H1 (cell line): ENCODE results near the gene PSME3. TPM values are rescaled to one million over a fixed set of nuclear protein-coding genes. Genes with fewer than 3 reads are reported as not detected.

ENCODE experiments used
- CTCF ChIA-PET: fragments of 300-600 bp; sonication (Branson Sonifier 250); formaldehyde crosslinking; loops from one replicate; lab custom pipeline; 2021; ENCODE audit not compliant: partially characterized antibody; lab: Charles Lee
- POLR2A ChIA-PET: fragments of 300-600 bp; sonication (Branson Sonifier 250); formaldehyde crosslinking; loops from one replicate; lab custom pipeline; 2021; ENCODE audit warnings: inconsistent platforms; ENCODE audit not compliant: partially characterized antibody; lab: Charles Lee
- DNase-seq, 2 experiments: peaks; one replicate each; pipeline versions ENCODE4 v3.0.0 to v3.0.0-alpha.2; 2010 to 2022; ENCODE audit warnings: low spot score in 2 of 2, low read depth in 1 of 2, mixed read lengths in 1 of 2
- FAIRE-seq: peaks from 2 replicates; lab custom pipeline; 2011; peaks lifted over from hg19 to GRCh38; lab: Jason Lieb, UNC
- H2AFZ ChIP-seq: 2 replicates; pipeline ENCODE4 v1.8.1; 2012; ENCODE audit warnings: low read length, inconsistent platforms
- H2AK5ac ChIP-seq: 2 replicates; pipeline ENCODE4 v1.6.1; 2013; ENCODE audit warnings: low read depth, low read length
- H2BK120ac ChIP-seq: replicated peaks from 2 replicates; pipeline ENCODE3; 2013; ENCODE audit warnings: low read depth, low read length, inconsistent platforms
- H2BK12ac ChIP-seq: 2 replicates; pipeline ENCODE4 v1.6.1; 2013; ENCODE audit warnings: low read depth, low read length
- H2BK15ac ChIP-seq: 2 replicates; pipeline ENCODE4 v1.6.1; 2013; ENCODE audit warnings: low read length
- H2BK20ac ChIP-seq: 2 replicates; pipeline ENCODE4 v1.6.1; 2013; ENCODE audit warnings: low read length
- H2BK5ac ChIP-seq: 2 replicates; pipeline ENCODE4 v1.6.1; 2013; ENCODE audit warnings: low read depth, low read length
- H3K14ac ChIP-seq: 2 replicates; pipeline ENCODE4 v1.6.1; 2013; ENCODE audit warnings: inconsistent platforms; ENCODE audit not compliant: insufficient read length
- H3K18ac ChIP-seq: 2 replicates; pipeline ENCODE4 v1.6.1; 2013; ENCODE audit warnings: low read length; ENCODE audit errors: extremely low read depth
- H3K23ac ChIP-seq: 2 replicates; pipeline ENCODE4 v1.6.1; 2013; ENCODE audit warnings: inconsistent platforms; ENCODE audit not compliant: insufficient read length
- H3K23me2 ChIP-seq: 2 replicates; pipeline ENCODE4 v1.6.1; 2013; ENCODE audit warnings: low read depth, low read length
- H3K27ac ChIP-seq: 2 replicates; pipeline ENCODE4 v1.6.1; 2011; ENCODE audit warnings: low read depth, low read length, inconsistent platforms
- H3K27me3 ChIP-seq, 4 experiments: replicated peaks in 1 of 4; 1 replicate in 1 of 4; 2 replicates in 3 of 4; pipeline versions ENCODE4 v1.6.1 to v1.8.1; 2011 to 2013; ENCODE audit warnings: low read length in 3 of 4, mild to moderate bottlenecking in 3 of 4, inconsistent platforms in 2 of 4, mixed read lengths in 2 of 4, moderate library complexity in 1 of 4; ENCODE audit not compliant: control insufficient read depth in 3 of 4, insufficient read depth in 3 of 4; ENCODE audit errors: extremely low read depth in 1 of 4
- H3K36me3 ChIP-seq, 4 experiments: 2 replicates each; pipeline versions ENCODE4 v1.6.1 to v1.8.1; 2011 to 2013; ENCODE audit warnings: mild to moderate bottlenecking in 4 of 4, low read length in 3 of 4, moderate library complexity in 2 of 4, control low read depth in 1 of 4, inconsistent platforms in 1 of 4; ENCODE audit not compliant: insufficient read depth in 4 of 4, control insufficient read depth in 2 of 4
- H3K4ac ChIP-seq: replicated peaks from 2 replicates; pipeline ENCODE3; 2013; ENCODE audit warnings: low read length, low read depth, mixed read lengths, inconsistent platforms; ENCODE audit not compliant: insufficient read length
- H3K4me1 ChIP-seq, 4 experiments: replicated peaks in 1 of 4; 1 replicate in 1 of 4; 2 replicates in 3 of 4; pipeline versions ENCODE4 v1.6.1 to v1.8.1; 2011 to 2013; ENCODE audit warnings: low read length in 3 of 4, inconsistent platforms in 2 of 4, mixed read lengths in 1 of 4; ENCODE audit not compliant: insufficient read depth in 4 of 4, control insufficient read depth in 3 of 4
- H3K4me2 ChIP-seq, 2 experiments: 2 replicates each; pipeline versions ENCODE4 v1.6.1 to v1.8.1; 2011 to 2013; ENCODE audit warnings: low read depth in 2 of 2, low read length in 2 of 2, control low read depth in 1 of 2, inconsistent platforms in 1 of 2, mild to moderate bottlenecking in 1 of 2; ENCODE audit not compliant: insufficient read depth in 1 of 2
- H3K4me3 ChIP-seq, 4 experiments: fragments of 200-600, 300-600 bp in 1 of 4; sonication (generic), shearing (Covaris generic), sonication (Bioruptor Twin) in 1 of 4; 2 replicates each; pipeline versions ENCODE4 v1.5.1 to v1.8.1; 2011 to 2016; ENCODE audit warnings: low read length in 4 of 4, low read depth in 3 of 4, control low read depth in 2 of 4, inconsistent platforms in 2 of 4, mild to moderate bottlenecking in 2 of 4, mixed read lengths in 1 of 4, moderate library complexity in 1 of 4; ENCODE audit not compliant: insufficient read depth in 2 of 4; ENCODE audit errors: extremely low read depth in 1 of 4
- H3K56ac ChIP-seq: replicated peaks from 2 replicates; pipeline ENCODE3; 2013; ENCODE audit warnings: low read depth, mild to moderate bottlenecking, mixed read lengths, low read length, inconsistent platforms; ENCODE audit not compliant: insufficient read length
- H3K79me1 ChIP-seq: 2 replicates; pipeline ENCODE4 v1.6.1; 2013; ENCODE audit warnings: low read depth, low read length, control low read depth
- H3K79me2 ChIP-seq, 2 experiments: 2 replicates each; pipeline versions ENCODE4 v1.6.1 to v1.8.1; 2012 to 2013; ENCODE audit warnings: low read length in 2 of 2, mild to moderate bottlenecking in 2 of 2, inconsistent platforms in 1 of 2; ENCODE audit not compliant: insufficient read depth in 2 of 2, control insufficient read depth in 1 of 2
- H3K9ac ChIP-seq, 4 experiments: replicated peaks in 1 of 4; 1 replicate in 1 of 4; 2 replicates in 3 of 4; pipeline versions ENCODE4 v1.6.1 to v1.8.1; 2011 to 2013; ENCODE audit warnings: low read depth in 3 of 4, low read length in 3 of 4, control low read depth in 2 of 4, mild to moderate bottlenecking in 2 of 4, moderate library complexity in 2 of 4, inconsistent platforms in 1 of 4; ENCODE audit errors: extremely low read depth in 1 of 4
- H3K9me3 ChIP-seq, 2 experiments: 2 replicates each; pipeline versions ENCODE4 v1.6.1 to v1.8.1; 2012 to 2013; ENCODE audit warnings: mild to moderate bottlenecking in 2 of 2, moderate library complexity in 2 of 2, control low read depth in 1 of 2, inconsistent platforms in 1 of 2, low read depth in 1 of 2, low read length in 1 of 2, mixed read lengths in 1 of 2; ENCODE audit not compliant: insufficient read depth in 2 of 2
- H4K20me1 ChIP-seq, 2 experiments: replicated peaks in 1 of 2; 2 replicates each; pipeline versions ENCODE3 to v1.8.1; 2011 to 2013; ENCODE audit warnings: inconsistent platforms in 2 of 2, low read length in 2 of 2, mild to moderate bottlenecking in 1 of 2; ENCODE audit not compliant: insufficient read depth in 2 of 2, control insufficient read depth in 1 of 2
- H4K5ac ChIP-seq: 2 replicates; pipeline ENCODE4 v1.6.1; 2013; ENCODE audit warnings: low read length, low read depth, mixed read lengths, inconsistent platforms; ENCODE audit not compliant: insufficient read length
- H4K8ac ChIP-seq: 2 replicates; pipeline ENCODE4 v1.8.0; 2013; ENCODE audit warnings: mild to moderate bottlenecking, moderate library complexity, low read length, inconsistent platforms; ENCODE audit not compliant: insufficient read depth; ENCODE audit errors: extremely low read depth
- H4K91ac ChIP-seq: replicated peaks from 2 replicates; pipeline ENCODE3; 2013; ENCODE audit warnings: low read length, mixed read lengths, inconsistent platforms; ENCODE audit not compliant: insufficient read length
- CHD1 ChIP-seq: IDR thresholded peaks from 2 replicates; pipeline ENCODE4 v1.6.1; 2012; ENCODE audit warnings: low read depth, low read length, improper control_type of control experiment
- EGR1 ChIP-seq: IDR thresholded peaks from 2 replicates; pipeline ENCODE4 v1.6.1; 2011; ENCODE audit warnings: low read depth, low read length, borderline replicate concordance
- GABPA ChIP-seq: IDR thresholded peaks from 2 replicates; pipeline ENCODE4 v1.6.1; 2011; ENCODE audit warnings: mild to moderate bottlenecking, low read length, moderate library complexity, borderline replicate concordance; ENCODE audit not compliant: insufficient read depth
- HDAC2 ChIP-seq, 2 experiments: fragments of 300-600 bp in 1 of 2; sonication (generic) in 1 of 2; IDR thresholded peaks; 2 replicates each; pipeline ENCODE4 v1.6.1; 2011 to 2012; ENCODE audit warnings: low read depth in 2 of 2, low read length in 2 of 2, mild to moderate bottlenecking in 2 of 2, moderate library complexity in 2 of 2, borderline replicate concordance in 1 of 2, inconsistent platforms in 1 of 2
- KDM5A ChIP-seq: fragments of 200-600 bp; IDR thresholded peaks from 2 replicates; pipeline ENCODE4 v1.7.1; 2012; ENCODE audit warnings: mild to moderate bottlenecking, low read length, inconsistent platforms, mixed read lengths
- MAFK ChIP-seq: IDR thresholded peaks from 2 replicates; pipeline ENCODE4 v1.6.1; 2012; ENCODE audit warnings: low read depth, mild to moderate bottlenecking, improper control_type of control experiment, low read length
- SIRT6 ChIP-seq: IDR thresholded peaks from one replicate; pipeline ENCODE4 v1.7.1; 2012; ENCODE audit warnings: low read length, inconsistent platforms
- SP4 ChIP-seq: IDR thresholded peaks from 2 replicates; pipeline ENCODE4 v1.6.1; 2012; ENCODE audit warnings: low read length, inconsistent platforms
- TCF12 ChIP-seq: IDR thresholded peaks from 2 replicates; pipeline ENCODE4 v1.6.1; 2011; ENCODE audit warnings: low read depth, mild to moderate bottlenecking, low read length
- WGBS, 2 experiments: shearing (Covaris generic) in 1 of 2; methylation state at CpG; one replicate each; pipeline versions ENCODE4 v1.1.6 to v1.1.7; 2013 to 2015; ENCODE audit warnings: low lambda C conversion rate in 2 of 2, mixed read lengths in 2 of 2, inconsistent platforms in 1 of 2, low coverage in 1 of 2, missing lambda C conversion rate in 1 of 2; ENCODE audit not compliant: insufficient replicate concordance in 2 of 2, insufficient coverage in 1 of 2, insufficient read length in 1 of 2; ENCODE audit errors: extremely low coverage in 1 of 2, missing lambda C conversion rate in 1 of 2; 5-methylcytosine and 5-hydroxymethylcytosine counted together
- polyA plus RNA-seq, 7 experiments: library from polyadenylated mRNA; depleted of rRNA in 3 of 7; stranded (reverse) in 5 of 7; unstranded in 2 of 7; fragments of >200 nt in 5 of 7; fragments of 200-250 nt in 2 of 7; gene quantifications; 1 replicate in 5 of 7; 2 replicates in 1 of 7; 4 replicates in 1 of 7; pipeline versions ENCODE4 v1.2.1 to v1.2.3, GENCODE V29; 2011 to 2013; ENCODE audit warnings: missing spikeins in 2 of 7, mixed read lengths in 2 of 7
- total RNA-seq: library from RNA; stranded (reverse); fragmentation: NEBNext Ultra II Directional; extraction: Animal tissue kit (Norgen Biotek cat#: 25700); gene quantifications from 2 replicates; pipeline ENCODE4 v1.2.1, GENCODE V29; 2021

Gene PSME3
- total and polyA plus RNA-seq, 2 of the 8 experiments (the other 6 are each of a cell fraction or from before 2014, with no cell fraction given): 149 to 224 TPM

DNA sequence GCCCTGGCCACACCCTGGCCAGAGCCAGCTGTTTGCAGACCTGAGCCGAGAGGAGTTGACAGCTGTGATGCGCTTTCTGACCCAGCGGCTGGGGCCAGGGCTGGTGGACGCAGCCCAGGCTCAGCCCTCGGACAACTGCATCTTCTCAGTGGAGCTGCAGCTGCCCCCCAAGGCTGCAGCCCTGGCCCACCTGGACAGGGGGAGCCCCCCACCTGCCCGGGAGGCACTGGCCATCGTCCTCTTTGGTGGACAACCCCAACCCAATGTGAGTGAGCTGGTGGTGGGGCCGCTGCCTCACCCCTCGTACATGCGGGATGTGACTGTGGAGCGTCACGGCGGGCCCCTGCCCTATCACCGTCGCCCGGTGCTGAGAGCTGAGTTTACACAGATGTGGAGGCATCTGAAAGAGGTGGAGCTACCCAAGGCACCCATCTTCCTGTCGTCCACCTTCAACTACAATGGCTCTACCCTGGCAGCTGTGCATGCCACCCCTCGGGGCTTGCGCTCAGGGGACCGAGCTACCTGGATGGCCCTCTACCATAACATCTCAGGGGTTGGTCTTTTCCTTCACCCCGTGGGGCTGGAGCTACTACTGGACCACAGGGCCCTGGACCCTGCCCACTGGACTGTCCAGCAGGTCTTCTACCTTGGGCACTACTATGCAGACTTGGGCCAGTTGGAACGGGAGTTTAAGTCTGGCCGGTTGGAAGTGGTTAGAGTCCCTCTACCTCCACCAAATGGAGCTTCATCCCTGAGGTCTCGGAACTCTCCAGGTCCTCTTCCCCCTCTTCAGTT, 11.8 kb downstream of the PSME3 start:
- Histone ChIP-seq H2BK5ac (no peak overlapping the region), H3K23me2 (no peaks in the 10 kb centered on the region), H4K20me1 (peaks cover 13 to 19% of the 10 kb centered on the region in 2 experiments), H4K8ac (no peak overlapping the region; the same call in 1 of the 2 replicates), H2BK12ac (no peak overlapping the region), H3K4me1 (no peaks in the 10 kb centered on the region; a peak in 1 of 7 replicates), H2BK120ac (no peak overlapping the region), H3K79me2 (no peaks in the 10 kb centered on the region), H2AK5ac (no peak overlapping the region), H3K14ac (no peak overlapping the region), H2BK20ac (no peak overlapping the region), H4K5ac (no peak overlapping the region), H3K27ac (no peak overlapping the region), H2BK15ac (no peak overlapping the region), H2AFZ (no peak overlapping the region), H3K4me3 (no peak overlapping the region), H3K4me2 (no peak overlapping the region), H3K9ac (no peak overlapping the region), H3K9me3 (no peaks in the 10 kb centered on the region), H3K36me3 (peaks cover 23 to 55% (median 39%) of the 10 kb centered on the region in 4 experiments), H3K4ac (no peak overlapping the region), H4K91ac (no peak overlapping the region), H3K23ac (no peak overlapping the region), H3K56ac (no peak overlapping the region), H3K18ac (no peak overlapping the region), H3K27me3 (no peaks in the 10 kb centered on the region; a peak in 1 of 7 replicates), H3K79me1 (no peaks in the 10 kb centered on the region)
- FAIRE-seq (no peak), DNase-seq (no peak)
- ChIA-PET CTCF (interaction anchor here (0.6 to 8.9 kb wide), 18 partner anchors 9 to 131 kb away, joined by 3 to 141 read pairs (median 5); no protein-coding TSS in a partner anchor), POLR2A (interaction anchor here (0.6 to 10.4 kb wide), 22 partner anchors 9 to 194 kb away, joined by 3 to 111 read pairs (median 4); partner anchors contain the start of genes AARSD1, BECN1, PSME3 and RPL27)
- WGBS, 2 experiments: 96% methylated on average over 22 of the region's 24 CpGs; no CpG with 5 or more reads in 1 of the 2 experiments
- no peak for TF ChIP-seq SP4
- TF ChIP-seq CHD1: no peak
- no peak for TF ChIP-seq SIRT6
- TF ChIP-seq KDM5A: no peak
- no peak for TF ChIP-seq EGR1
- TF ChIP-seq HDAC2 (IDR thresholded peaks at IDR 0.05; ENCODE audit: borderline replicate concordance in 1 of 2, low read depth in 2 of 2, low read length in 2 of 2): no peak
- TF ChIP-seq GABPA: no peak
- TF ChIP-seq TCF12: no peak
- no peak for TF ChIP-seq MAFK
